K562 (cell line): ENCODE results near the gene NF1. TPM values are rescaled to one million over a fixed set of nuclear protein-coding genes. Genes with fewer than 3 reads are reported as not detected.

Source experiments
- ATAC-seq: fragments of 200-7000 bp; cut with Tn5 transposase; 3 replicates; pipeline ENCODE4 v1.9.1; 2020; ENCODE audit warnings: moderate library complexity
- BruUV-seq: library from RNA; stranded (reverse); fragments of 400-500 nt; replicated peaks from 2 replicates; lab custom pipeline; 2021; lab: Mats Ljungman, UMichigan
- CTCF ChIA-PET: fragments of 300-600 bp; formaldehyde crosslinking; extraction: SDS; loops from one replicate; lab custom pipeline; 2021; ENCODE audit warnings: low intra/inter-chr PET ratio; lab: Yijun Ruan, JAX
- POLR2A ChIA-PET: fragments of 300-600, 350-650 bp; sonication (Branson Sonifier 250); formaldehyde crosslinking; extraction: SDS; loops from one replicate; lab custom pipeline; 2021; ENCODE audit warnings: antibody characterized with exemption, inconsistent platforms; lab: Yijun Ruan, JAX
- DNase-seq, 4 experiments: peaks; one replicate each; pipeline versions ENCODE4 v3.0.0 to v3.0.0-alpha.2; 2011 to 2018; ENCODE audit warnings: low spot score in 3 of 4, mixed read lengths in 3 of 4; ENCODE audit errors: extremely low read depth in 1 of 4
- FAIRE-seq: peaks from 2 replicates; lab custom pipeline; 2011; peaks lifted over from hg19 to GRCh38; lab: Jason Lieb, UNC
- H2AFZ ChIP-seq: 2 replicates; pipeline ENCODE4 v1.6.0; 2011; ENCODE audit warnings: low read depth, low read length, control low read depth, inconsistent platforms
- H3K27ac ChIP-seq: fragments of 200-600 bp; 3 replicates; pipeline ENCODE4 v1.8.0; 2011; ENCODE audit warnings: low read depth, mild to moderate bottlenecking, control low read depth, inconsistent platforms, low read length, moderate library complexity, mixed read lengths; ENCODE audit errors: extremely low read depth
- H3K27me3 ChIP-seq, 2 experiments: fragments of 300-600 bp in 1 of 2; 2 replicates in 1 of 2; 3 replicates in 1 of 2; pipeline versions ENCODE4 v1.6.0 to v1.8.0; 2011; ENCODE audit warnings: inconsistent platforms in 2 of 2, low read length in 2 of 2, mild to moderate bottlenecking in 1 of 2, mixed read lengths in 1 of 2, moderate library complexity in 1 of 2; ENCODE audit not compliant: control insufficient read depth in 2 of 2, insufficient read depth in 2 of 2
- H3K36me3 ChIP-seq: fragments of 300-600 bp; 3 replicates; pipeline ENCODE4 v1.8.0; 2011; ENCODE audit warnings: mild to moderate bottlenecking, low read length, inconsistent platforms; ENCODE audit not compliant: control insufficient read depth, insufficient read depth
- H3K4me1 ChIP-seq, 2 experiments: fragments of 200-600 bp in 1 of 2; replicated peaks in 1 of 2; 2 replicates in 1 of 2; 3 replicates in 1 of 2; pipeline versions ENCODE4 v1.5.1 to v1.8.0; 2011; ENCODE audit warnings: inconsistent platforms in 2 of 2, low read length in 2 of 2, mild to moderate bottlenecking in 1 of 2, mixed read lengths in 1 of 2, moderate library complexity in 1 of 2; ENCODE audit not compliant: control insufficient read depth in 2 of 2, insufficient read depth in 2 of 2
- H3K4me2 ChIP-seq: 2 replicates; pipeline ENCODE4 v1.6.1; 2011; ENCODE audit warnings: low read length, control low read depth, inconsistent platforms, mixed read lengths; ENCODE audit not compliant: insufficient read depth
- H3K4me3 ChIP-seq: fragments of 200-600 bp; sonication (generic), shearing (Covaris generic); 2 replicates; pipeline ENCODE4 v1.5.1; 2016; ENCODE audit warnings: control low read depth, inconsistent platforms
- H3K79me2 ChIP-seq: fragments of 200-600 bp; 3 replicates; pipeline ENCODE4 v1.8.0; 2011; ENCODE audit warnings: low read length, inconsistent platforms; ENCODE audit not compliant: control insufficient read depth, insufficient read depth
- H3K9ac ChIP-seq, 2 experiments: 2 replicates each; pipeline versions ENCODE4 v1.6.0 to v1.6.1; 2011; ENCODE audit warnings: low read depth in 2 of 2, low read length in 2 of 2, control low read depth in 1 of 2, inconsistent platforms in 1 of 2, mild to moderate bottlenecking in 1 of 2, mixed read lengths in 1 of 2; ENCODE audit not compliant: insufficient read depth in 1 of 2
- H3K9me1 ChIP-seq: one replicate; pipeline ENCODE4 v1.6.0; 2011; ENCODE audit warnings: inconsistent platforms, mild to moderate bottlenecking, low read length, moderate library complexity; ENCODE audit not compliant: control insufficient read depth, insufficient read depth
- H3K9me3 ChIP-seq: replicated peaks from 2 replicates; pipeline ENCODE4 v1.5.1; 2011; ENCODE audit warnings: low read depth, low read length, inconsistent platforms; ENCODE audit not compliant: control insufficient read depth, insufficient read depth
- H4K20me1 ChIP-seq: replicated peaks from 2 replicates; pipeline ENCODE4 v1.6.1; 2011; ENCODE audit warnings: low read length, inconsistent platforms, mixed read lengths; ENCODE audit not compliant: control insufficient read depth, insufficient read depth
- ATF7 ChIP-seq: fragments of 450-650 bp; IDR thresholded peaks from 2 replicates; pipeline ENCODE4 v1.7.1; 2014; ENCODE audit warnings: mild to moderate bottlenecking, moderate library complexity
- C11orf30 ChIP-seq: fragments of 450-650 bp; IDR thresholded peaks from 2 replicates; pipeline ENCODE4 v1.6.1; 2016; ENCODE audit warnings: low read depth, mild to moderate bottlenecking
- CBFB ChIP-seq: sonication (generic); formaldehyde crosslinking; IDR thresholded peaks from 2 replicates; pipeline ENCODE4 v1.4.0; 2020; ENCODE audit warnings: mild to moderate bottlenecking, missing genetic modification reagents
- CBX5 ChIP-seq: IDR thresholded peaks from 2 replicates; pipeline ENCODE4 v1.6.1; 2014; ENCODE audit warnings: low read depth, borderline replicate concordance
- EWSR1 ChIP-seq: fragments of 450-650 bp; IDR thresholded peaks from 2 replicates; pipeline ENCODE4 v1.6.1; 2018; ENCODE audit warnings: borderline replicate concordance, mild to moderate bottlenecking, low read depth, moderate library complexity; ENCODE audit not compliant: partially characterized antibody
- MYNN ChIP-seq, 2 experiments: sonication (generic); formaldehyde crosslinking in 1 of 2; IDR thresholded peaks; 2 replicates each; pipeline versions ENCODE4 v1.5.0 to v1.6.1; 2016 to 2020; ENCODE audit warnings: antibody characterized with exemption in 1 of 2, missing genetic modification reagents in 1 of 2
- RBFOX2 ChIP-seq: fragments of 200-400 bp; formaldehyde crosslinking; IDR thresholded peaks from 2 replicates; pipeline ENCODE4 v1.6.1; 2017; ENCODE audit warnings: low read depth, mild to moderate bottlenecking, low read length, moderate library complexity
- SMAD4 ChIP-seq: fragments of 250-450 bp; sonication (Bioruptor Pico); conservative IDR thresholded peaks from 2 replicates; pipeline ENCODE4 v1.8.0; 2021; ENCODE audit warnings: inconsistent platforms, mild to moderate bottlenecking, moderate library complexity
- TAL1 ChIP-seq: fragments of 450-650 bp; IDR thresholded peaks from 2 replicates; pipeline ENCODE4 v1.6.1; 2016; ENCODE audit warnings: mild to moderate bottlenecking
- ZNF778 ChIP-seq: fragments of 450-650 bp; formaldehyde crosslinking; IDR thresholded peaks from 2 replicates; pipeline ENCODE4 v1.4.0; 2020; ENCODE audit warnings: mild to moderate bottlenecking, moderate library complexity
- WGBS: fragments of 100-300 bp; shearing (Covaris generic); methylation state at CpG from one replicate; pipeline ENCODE4 v1.1.6; 2016; ENCODE audit warnings: low coverage, mixed read lengths; ENCODE audit not compliant: insufficient coverage; ENCODE audit errors: missing lambda C conversion rate; 5-methylcytosine and 5-hydroxymethylcytosine counted together
- in situ Hi-C: fragments of 300-500 bp; cut with MboI; formaldehyde crosslinking; loops from 4 replicates; pipeline ENCODE4 v1.15.0; 2018; ENCODE audit warnings: inconsistent platforms, mixed read lengths
- intact Hi-C: fragments of 100-400 bp; cut with micrococcal nuclease; formaldehyde crosslinking; loops from 2 replicates; pipeline ENCODE4 v1.14.2; 2022
- polyA plus RNA-seq, 8 experiments: library from polyadenylated mRNA; depleted of rRNA in 4 of 8; stranded (reverse) in 5 of 8; unstranded in 3 of 8; fragments of >200 nt; fragmentation: Nextera tagmentation in 2 of 8; fragmentation: Illumina TruSeq in 1 of 8; extraction: Ambion mirVana in 2 of 8; extraction: Trizol in 1 of 8; gene quantifications; 2 replicates each; pipeline versions ENCODE4 v1.2.1 to v1.2.3, GENCODE V29; 2011 to 2014; ENCODE audit warnings: inconsistent platforms in 1 of 8, missing spikeins in 1 of 8
- total RNA-seq, 7 experiments: library from RNA; depleted of rRNA in 6 of 7; stranded (reverse); fragments of >200 nt in 6 of 7; fragmentation: Illumina TruSeq in 2 of 7; extraction: Trizol in 2 of 7; gene quantifications; 2 replicates each; pipeline versions ENCODE4 v1.2.1 to v1.2.3, GENCODE V29; 2011 to 2021; ENCODE audit warnings: low replicate concordance in 1 of 7
- TF ChIP-seq, protein P1 (sequence below): fragments of 450-650 bp; IDR thresholded peaks from 2 replicates; pipeline ENCODE4 v1.6.1; 2016; ENCODE audit warnings: low read depth, mild to moderate bottlenecking, moderate library complexity

The NF1 gene
- total and polyA plus RNA-seq, 9 of the 15 experiments (the other 6 are each of a cell fraction or from before 2014, with no cell fraction given): 3.4 to 41.9 (median 24.3) TPM

DNA sequence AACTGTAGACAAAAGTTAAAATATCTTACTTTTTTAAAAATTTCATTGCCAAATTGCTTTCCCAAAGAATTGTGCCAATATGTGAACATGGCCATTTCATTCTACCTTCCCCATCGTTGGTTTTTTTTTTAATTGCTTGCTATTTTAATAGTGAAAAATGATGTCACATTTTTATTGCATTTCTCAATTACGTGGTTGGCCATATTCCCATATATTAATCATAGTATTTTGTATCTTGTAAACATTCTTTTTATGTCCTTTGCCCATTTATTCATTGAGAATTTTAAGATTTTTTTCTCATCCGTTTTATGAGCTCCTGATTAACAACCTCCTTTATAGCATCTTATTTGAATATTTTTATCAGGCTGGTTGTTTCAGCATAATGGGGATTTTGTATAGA, 195.0 kb downstream of the NF1 start:
- DNase-seq (no peak), FAIRE-seq (no peak), ATAC-seq (no peak)
- no peak overlapping the region for H3K27ac ChIP-seq
- no peak overlapping the region for H3K4me2 ChIP-seq
- H3K79me2 ChIP-seq: no peaks in the 10 kb centered on the region
- ChIA-PET CTCF (no interaction called here), POLR2A (no interaction called here)
- H4K20me1 ChIP-seq: no peaks in the 10 kb centered on the region
- BruUV-seq: no TSS peak
- no peak for TF ChIP-seq TAL1
- no peak for TF ChIP-seq SMAD4 (CRISPR knock-in tag)
- no peak for TF ChIP-seq ATF7
- TF ChIP-seq MYNN (IDR thresholded peaks at IDR 0.05): no peak
- no peak for TF ChIP-seq MYNN (CRISPR knock-in tag; IDR thresholded peaks at IDR 0.05)
- TF ChIP-seq CBFB (CRISPR knock-in tag): no peak
- TF ChIP-seq C11orf30: no peak
- no peak for TF ChIP-seq CBX5
- TF ChIP-seq EWSR1: no peak
- TF ChIP-seq ZNF778: no peak
- TF ChIP-seq, protein P1, sequence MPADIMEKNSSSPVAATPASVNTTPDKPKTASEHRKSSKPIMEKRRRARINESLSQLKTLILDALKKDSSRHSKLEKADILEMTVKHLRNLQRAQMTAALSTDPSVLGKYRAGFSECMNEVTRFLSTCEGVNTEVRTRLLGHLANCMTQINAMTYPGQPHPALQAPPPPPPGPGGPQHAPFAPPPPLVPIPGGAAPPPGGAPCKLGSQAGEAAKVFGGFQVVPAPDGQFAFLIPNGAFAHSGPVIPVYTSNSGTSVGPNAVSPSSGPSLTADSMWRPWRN: no peak
- no peak for TF ChIP-seq RBFOX2
- in situ Hi-C loops (no loop called here), intact Hi-C loops (no loop called here)
- H3K9ac ChIP-seq: no peak overlapping the region
- H3K9me3 ChIP-seq: no peaks in the 10 kb centered on the region
- H3K9me1 ChIP-seq: no peaks in the 10 kb centered on the region
- peaks cover 20% of the 10 kb centered on the region for H3K36me3 ChIP-seq
- 82% methylated on average over 3 of the region's 3 CpGs for WGBS
- no peaks in the 10 kb centered on the region for H3K4me1 ChIP-seq
- no peak overlapping the region for H3K4me3 ChIP-seq
- no peaks in the 10 kb centered on the region for H3K27me3 ChIP-seq
- H2AFZ ChIP-seq: no peak overlapping the region
